HEK293 (cell line): ENCODE data around the gene NEO1.

ENCODE experiments used
- CTCF ChIP-seq: fragments of 450-650 bp; formaldehyde crosslinking; IDR thresholded peaks from 2 replicates; pipeline ENCODE4 v1.5.1; 2016; ENCODE audit warnings: missing biosample characterization, missing genetic modification characterization
- TCF7L2 ChIP-seq: IDR thresholded peaks from 2 replicates; pipeline ENCODE4 v1.6.1; 2011; ENCODE audit warnings: low read depth, mild to moderate bottlenecking, inconsistent platforms, low read length, moderate library complexity, borderline replicate concordance
- YY1 ChIP-seq: fragments of 450-650 bp; formaldehyde crosslinking; IDR thresholded peaks from 2 replicates; pipeline ENCODE4 v1.5.1; 2018; ENCODE audit warnings: missing biosample characterization, missing genetic modification characterization
- ZNF132 ChIP-seq: fragments of 450-650 bp; formaldehyde crosslinking; IDR thresholded peaks from 2 replicates; pipeline ENCODE4 v1.5.1; 2017; ENCODE audit warnings: missing biosample characterization, missing genetic modification characterization, borderline replicate concordance
- ZNF274 ChIP-seq, 2 experiments: fragments of 200-500 bp in 1 of 2; fragments of 450-650 bp in 1 of 2; sonication (Bioruptor generic) in 1 of 2; formaldehyde crosslinking in 1 of 2; IDR thresholded peaks; 2 replicates each; pipeline versions ENCODE4 v1.5.1 to v1.6.1; 2014 to 2016; ENCODE audit warnings: borderline replicate concordance in 1 of 2, inconsistent platforms in 1 of 2, low read length in 1 of 2, missing biosample characterization in 1 of 2, missing genetic modification characterization in 1 of 2
- ZNF777 ChIP-seq: fragments of 450-650 bp; formaldehyde crosslinking; IDR thresholded peaks from 2 replicates; pipeline ENCODE4 v1.5.1; 2017; ENCODE audit warnings: missing biosample characterization, missing genetic modification characterization, borderline replicate concordance
- ZSCAN5A ChIP-seq: fragments of 450-650 bp; formaldehyde crosslinking; IDR thresholded peaks from 2 replicates; pipeline ENCODE4 v1.5.1; 2016; ENCODE audit warnings: missing biosample characterization, missing genetic modification characterization

GRCh38 chr15:73346735-73347312 lies 294.6 kb downstream of the NEO1 start:
- TF ChIP-seq ZNF132 (no peak), CTCF (no peak), TCF7L2 (no peak), YY1 (tag by site-specific recombination) (no peak), ZNF777 (tag by site-specific recombination) (no peak), ZNF274 (IDR thresholded peaks at IDR 0.05; ENCODE audit: low read length) (no peak), ZNF274 (tag by site-specific recombination; IDR thresholded peaks at IDR 0.05; ENCODE audit: borderline replicate concordance) (no peak), ZSCAN5A (no peak)
